Transverse colon (tissue), 3 donors: ENCODE results near the gene U2AF2.

Source experiments
- POLR2A ChIP-seq: fragments of 450-650 bp; IDR thresholded peaks from one replicate; pipeline ENCODE4 v1.6.1; 2016; ENCODE audit warnings: antibody characterized with exemption, mild to moderate bottlenecking, moderate library complexity
- TF ChIP-seq, protein P1 (sequence below), 5 experiments: fragments of 200-600 bp in 3 of 5; fragments of 450-650 bp in 2 of 5; sonication (generic) in 3 of 5; IDR thresholded peaks; 1 replicate in 2 of 5; 2 replicates in 3 of 5; pipeline ENCODE4 v1.5.1; 2016 to 2017; ENCODE audit warnings: antibody characterized with exemption in 5 of 5, inconsistent platforms in 3 of 5, mild to moderate bottlenecking in 2 of 5, moderate library complexity in 1 of 5

DNA sequence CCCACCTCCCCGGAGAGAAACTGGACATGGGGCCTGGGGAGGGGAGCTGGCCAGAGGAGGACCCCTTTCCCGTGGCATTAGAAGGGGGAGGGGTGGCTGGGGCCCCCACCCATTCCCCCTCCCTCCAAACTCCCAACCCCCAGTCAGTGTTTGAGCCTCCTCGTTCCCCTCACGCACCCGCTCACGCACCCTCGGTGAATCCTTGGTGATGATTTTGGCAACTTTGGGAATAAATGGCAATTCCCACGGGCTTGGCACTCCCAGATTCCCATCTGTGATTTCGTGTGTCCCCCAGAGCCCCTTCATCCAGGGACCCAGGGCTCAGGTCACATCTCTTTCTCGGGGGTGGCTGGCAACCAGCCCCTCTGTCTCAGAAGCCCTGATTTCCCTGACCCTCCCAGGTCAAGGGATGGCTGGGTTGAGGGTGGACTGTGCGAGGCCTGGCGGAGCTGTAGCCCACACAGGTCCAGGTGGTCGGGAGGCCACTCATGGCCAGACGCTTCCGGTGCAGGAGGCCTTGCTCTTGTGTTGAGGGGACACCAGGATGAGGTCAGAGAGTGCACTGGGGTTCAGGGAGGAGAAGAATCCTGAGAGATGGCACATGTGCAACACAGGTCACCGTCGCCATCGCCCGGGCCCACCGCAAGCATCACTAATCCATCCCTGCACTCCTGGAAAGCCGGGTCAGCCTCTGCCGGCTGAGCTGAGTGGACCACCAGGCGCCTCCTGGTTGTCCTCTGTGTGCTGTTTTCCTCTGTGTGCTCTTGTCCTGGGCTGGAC, 40.9 kb downstream of the U2AF2 start:
- TF ChIP-seq, protein P1, sequence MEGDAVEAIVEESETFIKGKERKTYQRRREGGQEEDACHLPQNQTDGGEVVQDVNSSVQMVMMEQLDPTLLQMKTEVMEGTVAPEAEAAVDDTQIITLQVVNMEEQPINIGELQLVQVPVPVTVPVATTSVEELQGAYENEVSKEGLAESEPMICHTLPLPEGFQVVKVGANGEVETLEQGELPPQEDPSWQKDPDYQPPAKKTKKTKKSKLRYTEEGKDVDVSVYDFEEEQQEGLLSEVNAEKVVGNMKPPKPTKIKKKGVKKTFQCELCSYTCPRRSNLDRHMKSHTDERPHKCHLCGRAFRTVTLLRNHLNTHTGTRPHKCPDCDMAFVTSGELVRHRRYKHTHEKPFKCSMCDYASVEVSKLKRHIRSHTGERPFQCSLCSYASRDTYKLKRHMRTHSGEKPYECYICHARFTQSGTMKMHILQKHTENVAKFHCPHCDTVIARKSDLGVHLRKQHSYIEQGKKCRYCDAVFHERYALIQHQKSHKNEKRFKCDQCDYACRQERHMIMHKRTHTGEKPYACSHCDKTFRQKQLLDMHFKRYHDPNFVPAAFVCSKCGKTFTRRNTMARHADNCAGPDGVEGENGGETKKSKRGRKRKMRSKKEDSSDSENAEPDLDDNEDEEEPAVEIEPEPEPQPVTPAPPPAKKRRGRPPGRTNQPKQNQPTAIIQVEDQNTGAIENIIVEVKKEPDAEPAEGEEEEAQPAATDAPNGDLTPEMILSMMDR (IDR thresholded peaks at IDR 0.05), result no peak
- TF ChIP-seq POLR2A, result no peak
